ENCODE data around the gene MAML1. TPM values are rescaled to one million over a fixed set of nuclear protein-coding genes. Genes with fewer than 3 reads are reported as not detected.
A peak's percentile ranks its signal among the peaks of the same experiment; 100 is the strongest.

The MAML1 gene
- polyA plus RNA-seq, 1 of the 3 experiments (the other 2 are of a cell fraction), result 8.1 TPM

DNA sequence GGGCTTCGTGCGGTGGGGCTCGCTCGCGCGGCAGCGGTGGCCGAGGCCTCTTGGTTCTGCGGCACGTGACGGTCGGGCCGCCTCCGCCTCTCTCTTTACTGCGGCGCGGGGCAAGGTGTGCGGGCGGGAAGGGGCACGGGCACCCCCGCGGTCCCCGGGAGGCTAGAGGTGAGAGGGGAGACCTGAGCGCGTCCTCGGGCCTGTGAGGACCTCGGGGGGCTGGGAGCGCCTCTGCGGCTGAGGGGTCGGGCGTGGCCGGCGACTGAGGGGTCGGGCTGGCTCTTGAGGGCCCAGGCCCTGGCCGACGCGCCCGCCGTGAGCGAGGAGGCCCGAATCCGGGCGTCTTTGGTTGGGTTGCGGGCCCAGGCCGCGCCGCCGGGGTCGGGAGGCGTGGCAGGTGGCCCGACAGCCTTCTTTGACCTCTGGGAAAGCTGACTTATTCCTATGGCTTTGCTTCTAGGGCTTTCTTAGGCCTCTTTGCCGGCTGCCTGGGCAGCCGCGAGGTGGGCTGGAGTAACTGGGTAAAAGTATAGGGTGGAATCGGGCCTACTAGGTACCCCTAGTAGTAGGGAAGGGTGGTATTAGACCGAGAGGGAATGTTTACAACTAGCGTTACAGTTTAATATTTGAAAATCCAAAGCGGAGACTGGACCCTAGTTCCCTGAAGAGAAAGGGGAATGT, 33.5 kb upstream of the MAML1 start, which contains the start of gene CANX:
TSS of gene CANX (plus strand) at position 33 of the 681 bp plus-strand sequence. CDS start 6,715 bp downstream, outside the sequence.
- H3K36me3 ChIP-seq (replicated peaks in 1 of 2; ENCODE audit: control insufficient read depth in 1 of 2, insufficient read depth in 2 of 2, low read length in 1 of 2), result peaks cover 0 to 17% of the 10 kb centered on the region in 2 experiments
- H3K9me3 ChIP-seq, result no peaks in the 10 kb centered on the region
- TF ChIP-seq YY1 (IDR thresholded peaks at IDR 0.05; ENCODE audit: low read depth) (no peak), TAF1 (IDR thresholded peaks at IDR 0.05; ENCODE audit: borderline replicate concordance, low read depth, low read length) (peak; percentile 74), RXRA (IDR thresholded peaks at IDR 0.05; ENCODE audit: borderline replicate concordance, low read depth) (no peak), RCOR1 (IDR thresholded peaks at IDR 0.05; ENCODE audit: low read length) (no peak), MXI1 (IDR thresholded peaks at IDR 0.05; ENCODE audit: low read depth, low read length) (peak; percentile 91), POLR2AphosphoS5 (IDR thresholded peaks at IDR 0.05; ENCODE audit: low read depth, low read length) (peak; percentile 3; the same call in 1 of the 2 replicates)
- TF ChIP-seq, protein P1, sequence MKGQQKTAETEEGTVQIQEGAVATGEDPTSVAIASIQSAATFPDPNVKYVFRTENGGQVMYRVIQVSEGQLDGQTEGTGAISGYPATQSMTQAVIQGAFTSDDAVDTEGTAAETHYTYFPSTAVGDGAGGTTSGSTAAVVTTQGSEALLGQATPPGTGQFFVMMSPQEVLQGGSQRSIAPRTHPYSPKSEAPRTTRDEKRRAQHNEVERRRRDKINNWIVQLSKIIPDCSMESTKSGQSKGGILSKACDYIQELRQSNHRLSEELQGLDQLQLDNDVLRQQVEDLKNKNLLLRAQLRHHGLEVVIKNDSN (IDR thresholded peaks at IDR 0.05; ENCODE audit: borderline replicate concordance, low read depth), result peak; percentile 91
- TF ChIP-seq, protein P2, sequence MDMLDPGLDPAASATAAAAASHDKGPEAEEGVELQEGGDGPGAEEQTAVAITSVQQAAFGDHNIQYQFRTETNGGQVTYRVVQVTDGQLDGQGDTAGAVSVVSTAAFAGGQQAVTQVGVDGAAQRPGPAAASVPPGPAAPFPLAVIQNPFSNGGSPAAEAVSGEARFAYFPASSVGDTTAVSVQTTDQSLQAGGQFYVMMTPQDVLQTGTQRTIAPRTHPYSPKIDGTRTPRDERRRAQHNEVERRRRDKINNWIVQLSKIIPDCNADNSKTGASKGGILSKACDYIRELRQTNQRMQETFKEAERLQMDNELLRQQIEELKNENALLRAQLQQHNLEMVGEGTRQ (IDR thresholded peaks at IDR 0.05; ENCODE audit: borderline replicate concordance, low read depth, low read length), result peak; percentile 65
- TF ChIP-seq, protein P3, sequence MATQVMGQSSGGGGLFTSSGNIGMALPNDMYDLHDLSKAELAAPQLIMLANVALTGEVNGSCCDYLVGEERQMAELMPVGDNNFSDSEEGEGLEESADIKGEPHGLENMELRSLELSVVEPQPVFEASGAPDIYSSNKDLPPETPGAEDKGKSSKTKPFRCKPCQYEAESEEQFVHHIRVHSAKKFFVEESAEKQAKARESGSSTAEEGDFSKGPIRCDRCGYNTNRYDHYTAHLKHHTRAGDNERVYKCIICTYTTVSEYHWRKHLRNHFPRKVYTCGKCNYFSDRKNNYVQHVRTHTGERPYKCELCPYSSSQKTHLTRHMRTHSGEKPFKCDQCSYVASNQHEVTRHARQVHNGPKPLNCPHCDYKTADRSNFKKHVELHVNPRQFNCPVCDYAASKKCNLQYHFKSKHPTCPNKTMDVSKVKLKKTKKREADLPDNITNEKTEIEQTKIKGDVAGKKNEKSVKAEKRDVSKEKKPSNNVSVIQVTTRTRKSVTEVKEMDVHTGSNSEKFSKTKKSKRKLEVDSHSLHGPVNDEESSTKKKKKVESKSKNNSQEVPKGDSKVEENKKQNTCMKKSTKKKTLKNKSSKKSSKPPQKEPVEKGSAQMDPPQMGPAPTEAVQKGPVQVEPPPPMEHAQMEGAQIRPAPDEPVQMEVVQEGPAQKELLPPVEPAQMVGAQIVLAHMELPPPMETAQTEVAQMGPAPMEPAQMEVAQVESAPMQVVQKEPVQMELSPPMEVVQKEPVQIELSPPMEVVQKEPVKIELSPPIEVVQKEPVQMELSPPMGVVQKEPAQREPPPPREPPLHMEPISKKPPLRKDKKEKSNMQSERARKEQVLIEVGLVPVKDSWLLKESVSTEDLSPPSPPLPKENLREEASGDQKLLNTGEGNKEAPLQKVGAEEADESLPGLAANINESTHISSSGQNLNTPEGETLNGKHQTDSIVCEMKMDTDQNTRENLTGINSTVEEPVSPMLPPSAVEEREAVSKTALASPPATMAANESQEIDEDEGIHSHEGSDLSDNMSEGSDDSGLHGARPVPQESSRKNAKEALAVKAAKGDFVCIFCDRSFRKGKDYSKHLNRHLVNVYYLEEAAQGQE (IDR thresholded peaks at IDR 0.05; ENCODE audit: low read depth, low read length), result no peak
- TF ChIP-seq, protein P4, sequence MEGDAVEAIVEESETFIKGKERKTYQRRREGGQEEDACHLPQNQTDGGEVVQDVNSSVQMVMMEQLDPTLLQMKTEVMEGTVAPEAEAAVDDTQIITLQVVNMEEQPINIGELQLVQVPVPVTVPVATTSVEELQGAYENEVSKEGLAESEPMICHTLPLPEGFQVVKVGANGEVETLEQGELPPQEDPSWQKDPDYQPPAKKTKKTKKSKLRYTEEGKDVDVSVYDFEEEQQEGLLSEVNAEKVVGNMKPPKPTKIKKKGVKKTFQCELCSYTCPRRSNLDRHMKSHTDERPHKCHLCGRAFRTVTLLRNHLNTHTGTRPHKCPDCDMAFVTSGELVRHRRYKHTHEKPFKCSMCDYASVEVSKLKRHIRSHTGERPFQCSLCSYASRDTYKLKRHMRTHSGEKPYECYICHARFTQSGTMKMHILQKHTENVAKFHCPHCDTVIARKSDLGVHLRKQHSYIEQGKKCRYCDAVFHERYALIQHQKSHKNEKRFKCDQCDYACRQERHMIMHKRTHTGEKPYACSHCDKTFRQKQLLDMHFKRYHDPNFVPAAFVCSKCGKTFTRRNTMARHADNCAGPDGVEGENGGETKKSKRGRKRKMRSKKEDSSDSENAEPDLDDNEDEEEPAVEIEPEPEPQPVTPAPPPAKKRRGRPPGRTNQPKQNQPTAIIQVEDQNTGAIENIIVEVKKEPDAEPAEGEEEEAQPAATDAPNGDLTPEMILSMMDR (IDR thresholded peaks at IDR 0.05), result no peak
- TF ChIP-seq, protein P5, sequence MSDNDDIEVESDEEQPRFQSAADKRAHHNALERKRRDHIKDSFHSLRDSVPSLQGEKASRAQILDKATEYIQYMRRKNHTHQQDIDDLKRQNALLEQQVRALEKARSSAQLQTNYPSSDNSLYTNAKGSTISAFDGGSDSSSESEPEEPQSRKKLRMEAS (IDR thresholded peaks at IDR 0.05; ENCODE audit: low read depth), result peak; percentile 95
- ChIA-PET POLR2A (no interaction called here), CTCF (interaction anchor here (1.1 kb wide), 1 partner anchor 17 kb away, joined by 4 read pairs; no protein-coding TSS in a partner anchor)
- no peak for DNase-seq
- H3K27me3 ChIP-seq (ENCODE audit: insufficient read depth), result no peaks in the 10 kb centered on the region
- H3F3A ChIP-seq (replicated peaks; ENCODE audit: insufficient read depth), result peaks cover 12% of the 10 kb centered on the region
- H3K79me2 ChIP-seq (ENCODE audit: insufficient read depth), result peaks cover 71% of the 10 kb centered on the region
- under 1% methylated on average over 7 of the region's 58 CpGs for WGBS (ENCODE audit: low lambda C conversion rate)
- H3K9me2 ChIP-seq, result no peaks in the 10 kb centered on the region
- H3K4me1 ChIP-seq (ENCODE audit: control insufficient read depth in 1 of 2, insufficient read depth in 2 of 2, low read depth in 1 of 2, low read length in 1 of 2), result peaks cover 4 to 5% of the 10 kb centered on the region in 2 experiments; a peak in 2 of 4 replicates
- peak within 1 kb of the TSS; percentile 99 for H3K9ac ChIP-seq
- H3K4me3 ChIP-seq (ENCODE audit: low read depth in 2 of 2, low read length in 1 of 2), result peak within 1 kb of the TSS; percentile 73 to 97
- H3K27ac ChIP-seq (ENCODE audit: low read depth in 2 of 2, low read length in 1 of 2), result peak within 1 kb of the TSS; percentile 94 to 96
- H4K20me1 ChIP-seq (ENCODE audit: insufficient read depth), result peaks cover 42% of the 10 kb centered on the region
- peak within 1 kb of the TSS; percentile 88 for H3K4me2 ChIP-seq
- peak within 1 kb of the TSS; percentile 64 for H2AFZ ChIP-seq (ENCODE audit: low read depth)

Measured in SK-N-SH (cell line).